Measurements from ENCODE around the gene MARCHF2. TPM values are rescaled to one million over a fixed set of nuclear protein-coding genes. Genes with fewer than 3 reads are reported as not detected.

The MARCHF2 gene
- total RNA-seq, 1 experiment from 2014 or later = 27.5 TPM

- Histone ChIP-seq H3K79me2 (ENCODE audit: insufficient read depth, low read length) (peaks cover 89% of the 10 kb centered on the region), H2BK5ac (ENCODE audit: insufficient read length, low read length) (no peak overlapping the region), H3K79me1 (ENCODE audit: insufficient read depth, low read depth, low read length, poor library complexity, severe bottlenecking) (no peaks in the 10 kb centered on the region), H2AFZ (ENCODE audit: low read length) (no peak overlapping the region), H4K20me1 (ENCODE audit: control insufficient read depth, insufficient read depth, insufficient read length) (peaks cover 4% of the 10 kb centered on the region), H2BK15ac (ENCODE audit: low read depth, low read length) (no peak overlapping the region), H3K9me3 (ENCODE audit: control insufficient read depth, low read depth, low read length) (no peaks in the 10 kb centered on the region), H3K23me2 (ENCODE audit: insufficient read length, low read depth, low read length, poor library complexity, severe bottlenecking) (no peaks in the 10 kb centered on the region), H3K4me1 (ENCODE audit: insufficient read depth, low read length) (peaks cover 10% of the 10 kb centered on the region), H2BK120ac (ENCODE audit: low read depth, low read length, poor library complexity, severe bottlenecking) (no peak overlapping the region), H3T11ph (ENCODE audit: low read length) (no peak overlapping the region), H3K4me2 (ENCODE audit: insufficient read depth, insufficient read length, low read length) (no peak overlapping the region), H2BK20ac (ENCODE audit: low read depth, low read length, poor library complexity, severe bottlenecking) (no peak overlapping the region), H3K4ac (ENCODE audit: low read depth, low read length) (no peak overlapping the region), H2AK5ac (ENCODE audit: insufficient read length, low read length) (no peak overlapping the region), H3K27me3 (ENCODE audit: insufficient read depth, low read length) (no peaks in the 10 kb centered on the region), H3K14ac (ENCODE audit: insufficient read depth, low read length) (no peak overlapping the region), H4K8ac (replicated peaks; ENCODE audit: insufficient read length, low read depth, low read length) (no peak overlapping the region), H3K56ac (ENCODE audit: insufficient read length, low read depth, low read length) (no peak overlapping the region), H3K9ac (ENCODE audit: extremely low read depth, insufficient read length, low read length) (no peak overlapping the region), H3K27ac (ENCODE audit: insufficient read length, low read depth, low read length) (no peak overlapping the region), H2BK12ac (ENCODE audit: insufficient read length, low read depth, low read length) (no peak overlapping the region), H4K5ac (ENCODE audit: insufficient read length, low read depth, low read length) (no peak overlapping the region), H4K91ac (ENCODE audit: insufficient read length, low read depth, low read length) (no peak overlapping the region), H3K23ac (ENCODE audit: insufficient read length, low read depth, low read length) (no peak overlapping the region), H3K18ac (ENCODE audit: insufficient read length, low read depth, low read length) (no peak overlapping the region)
- H3K4me3 Mint-ChIP-seq = no peak overlapping the region
- H3K27ac Mint-ChIP-seq = peak overlapping the region in 2 of 3 experiments; percentile 42 to 52; a peak in 4 of 7 replicates
- no CpG with 5 or more reads among the region's 4 CpGs for WGBS (ENCODE audit: extremely low coverage, insufficient read length, low lambda C conversion rate)
- H3K4me1 Mint-ChIP-seq = peaks cover 74 to 82% of the 10 kb centered on the region in 2 experiments
- no peaks in the 10 kb centered on the region for H3K9me3 Mint-ChIP-seq
- H3K36me3 Mint-ChIP-seq (ENCODE audit: insufficient read depth in 1 of 3, low read depth in 3 of 3) = peaks cover 35 to 72% (median 57%) of the 10 kb centered on the region in 3 experiments
- DNase-seq = no peak
- TF ChIP-seq CTCF (conservative IDR thresholded peaks at IDR 0.05) = no peak
- H3K27me3 Mint-ChIP-seq (ENCODE audit: low read depth) = no peaks in the 10 kb centered on the region
Observed at GRCh38 chr19:8452446-8453123, 39.5 kb downstream of the MARCHF2 start.

Measured in H9 (cell line).